ENCODE data around the gene AIF1L.
"Not testable (repeated sequence)": the region's sequence is repeated elsewhere in the genome, so short reads cannot be mapped to it uniquely, and the experiment has no call there.

AIF1L gene

DNA sequence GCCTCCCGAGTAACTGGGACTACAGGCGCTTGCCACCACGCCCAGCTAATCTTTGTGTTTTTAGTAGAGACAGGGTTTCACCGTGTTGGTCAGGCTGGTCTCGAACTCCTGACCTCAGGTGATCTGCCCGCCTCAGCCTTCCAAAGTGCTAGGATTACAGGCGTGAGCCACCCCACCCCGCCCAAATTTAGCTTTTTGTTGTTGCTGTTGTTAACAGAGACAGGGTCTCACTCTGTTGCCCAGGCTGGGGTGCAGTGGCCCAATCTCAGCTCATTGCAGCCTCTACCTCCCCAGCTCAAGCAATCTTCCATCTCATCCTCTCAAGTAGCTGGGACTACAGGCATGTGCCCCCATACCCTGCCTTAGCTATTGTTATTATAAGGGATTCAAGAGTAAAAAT is 3.5 kb downstream of the AIF1L start:
- DNase-seq, result not testable (repeated sequence)

DNA sequence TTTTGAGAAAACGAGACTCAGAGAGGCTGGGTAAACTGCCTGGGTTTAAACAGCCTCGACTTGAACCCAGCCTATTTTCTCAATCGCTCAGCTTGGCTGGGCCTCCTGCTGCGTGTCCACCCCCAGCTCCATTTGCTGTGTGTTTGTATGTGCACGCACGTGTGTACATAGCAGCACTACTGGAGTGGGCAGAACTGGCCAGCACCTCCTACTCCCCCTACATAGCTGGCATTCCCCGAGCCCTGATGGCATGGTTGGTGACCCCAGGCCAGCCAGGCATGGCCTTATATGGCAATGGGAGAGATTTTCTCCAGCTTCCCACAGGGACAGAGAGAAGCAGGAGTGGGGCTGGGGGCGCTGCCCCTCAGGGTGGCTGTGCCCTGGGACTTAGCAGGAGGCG is 4.1 kb downstream of the AIF1L start:
- DNase-seq, result no peak

DNA sequence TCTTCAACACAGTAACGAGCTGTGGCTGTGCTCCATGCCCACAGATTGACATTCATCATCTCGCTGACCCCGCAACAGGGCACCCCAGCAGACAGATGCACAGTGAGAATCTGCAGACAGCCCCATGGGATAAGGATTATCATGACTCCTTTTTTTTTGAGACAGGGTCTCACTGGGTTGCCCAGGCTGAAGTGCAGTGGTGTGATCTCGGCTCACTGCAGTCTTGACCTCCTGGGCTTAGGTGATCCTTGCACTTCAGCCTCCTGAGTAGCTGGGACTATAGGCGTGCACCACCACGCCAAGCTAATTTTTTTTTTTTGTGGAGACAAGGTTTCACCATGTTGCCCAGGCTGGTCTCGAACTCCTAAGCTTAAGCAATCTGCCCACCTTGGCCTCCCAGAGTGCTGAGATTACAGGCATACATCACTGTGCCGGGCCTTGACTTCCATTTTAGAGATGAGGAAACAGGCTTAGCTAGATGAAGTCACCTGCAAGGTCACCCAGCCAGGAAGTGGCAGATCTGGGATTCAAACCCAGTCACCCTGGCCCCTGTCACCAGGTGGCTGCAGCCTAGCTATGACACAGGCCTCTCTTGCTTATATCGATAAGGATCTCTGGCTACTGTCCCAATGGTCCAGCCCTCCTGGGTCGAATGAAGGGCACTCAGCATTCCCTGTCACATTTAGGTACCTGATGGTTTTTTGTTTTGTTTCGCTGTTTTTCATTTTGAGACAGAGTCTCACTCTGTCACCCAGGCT is 5.1 kb downstream of the AIF1L start:
- no peak for DNase-seq

DNA sequence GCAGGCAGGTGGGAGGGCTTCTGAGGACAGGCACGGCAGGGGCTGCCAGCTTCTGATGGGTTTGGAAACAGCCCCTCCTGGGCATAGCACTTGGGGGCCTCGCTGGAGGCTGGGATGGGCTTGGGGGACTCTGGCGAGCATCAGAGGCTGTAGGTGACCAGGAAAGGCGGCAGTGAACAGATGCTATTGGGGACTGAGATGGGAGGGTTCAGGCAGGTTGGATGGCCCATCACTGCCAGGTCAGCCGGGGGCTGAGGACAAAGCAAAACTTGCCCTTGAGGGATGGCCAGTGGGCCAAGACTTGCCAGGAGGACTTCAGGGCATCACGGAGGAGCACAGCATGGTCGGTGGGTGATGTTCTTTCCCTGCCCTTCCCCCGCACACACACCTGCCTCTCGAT is 6.7 kb downstream of the AIF1L start:
- DNase-seq, result no peak

DNA sequence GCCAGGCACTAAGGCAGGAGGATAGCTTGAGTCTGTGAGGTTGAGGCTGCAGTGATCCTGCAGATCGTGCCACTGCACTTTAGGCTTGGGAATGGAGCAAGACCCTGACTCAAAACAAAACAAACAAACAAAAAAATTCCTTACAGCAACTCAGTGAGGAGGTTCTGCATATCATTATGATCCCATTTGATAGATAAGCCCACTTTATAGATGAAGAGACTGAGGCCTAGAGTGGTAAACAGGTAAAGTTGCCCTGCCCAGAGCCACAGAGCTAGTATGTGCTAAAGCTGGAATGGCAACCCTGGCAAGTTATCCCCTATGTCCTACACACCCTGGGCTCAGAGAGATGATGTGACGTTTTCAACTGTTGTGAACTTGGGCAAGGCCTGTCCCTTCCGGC is 7.2 kb downstream of the AIF1L start:
- DNase-seq, result no peak

DNA sequence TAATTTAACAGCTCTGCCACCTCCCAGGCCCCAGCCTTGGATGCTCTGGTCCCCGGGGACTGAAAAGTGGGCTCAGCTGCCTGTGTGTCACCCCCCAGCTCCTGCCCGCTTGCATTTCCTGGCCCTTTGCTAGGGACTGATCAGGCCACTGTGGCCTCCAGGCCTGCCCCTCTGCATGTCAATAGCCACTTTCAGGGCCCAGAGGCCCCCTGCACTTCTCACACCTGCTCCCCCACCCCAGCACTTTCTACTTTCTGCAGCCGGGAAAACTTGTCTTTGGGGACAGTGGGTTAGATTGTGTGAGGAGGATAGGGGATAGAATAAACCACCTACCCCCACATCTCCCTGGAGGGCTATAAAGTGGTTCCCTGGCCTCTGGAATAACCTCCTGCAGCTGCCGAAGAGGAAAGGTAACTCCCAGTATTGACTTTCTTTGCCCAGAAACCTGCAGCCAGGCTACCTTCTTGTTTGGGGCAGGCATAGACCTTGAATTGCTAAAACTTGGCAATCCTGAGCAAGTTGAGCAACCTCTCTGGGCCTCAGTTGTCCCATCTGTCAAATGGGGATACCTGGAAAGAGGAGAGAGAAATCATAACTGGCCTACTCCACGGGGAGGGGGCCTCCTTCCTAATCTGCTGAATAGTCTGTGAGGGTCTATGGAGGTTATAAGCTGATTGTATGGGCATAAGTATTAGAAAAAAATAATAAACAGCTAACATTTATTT is 7.8 kb downstream of the AIF1L start:
- no peak for DNase-seq

DNA sequence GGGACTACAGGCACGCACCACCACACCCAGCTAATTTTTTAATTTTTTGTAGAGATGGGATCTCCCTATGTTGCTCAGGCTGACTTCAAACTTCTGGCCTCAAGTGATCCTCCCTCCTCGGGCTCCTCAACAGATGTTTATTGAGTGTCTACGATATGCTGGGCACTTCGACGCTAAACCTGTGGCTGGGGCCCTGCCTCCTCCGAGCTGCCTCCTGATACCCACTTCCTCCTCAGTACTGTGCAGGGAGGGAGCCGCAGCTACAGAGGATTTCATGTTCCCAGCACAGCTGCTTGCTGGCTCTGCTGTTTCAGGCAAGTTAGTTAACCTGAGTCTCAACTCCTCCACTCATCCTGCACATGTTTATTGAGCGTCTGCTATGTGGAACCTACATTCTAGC is 9.6 kb downstream of the AIF1L start:
- no peak for DNase-seq

DNA sequence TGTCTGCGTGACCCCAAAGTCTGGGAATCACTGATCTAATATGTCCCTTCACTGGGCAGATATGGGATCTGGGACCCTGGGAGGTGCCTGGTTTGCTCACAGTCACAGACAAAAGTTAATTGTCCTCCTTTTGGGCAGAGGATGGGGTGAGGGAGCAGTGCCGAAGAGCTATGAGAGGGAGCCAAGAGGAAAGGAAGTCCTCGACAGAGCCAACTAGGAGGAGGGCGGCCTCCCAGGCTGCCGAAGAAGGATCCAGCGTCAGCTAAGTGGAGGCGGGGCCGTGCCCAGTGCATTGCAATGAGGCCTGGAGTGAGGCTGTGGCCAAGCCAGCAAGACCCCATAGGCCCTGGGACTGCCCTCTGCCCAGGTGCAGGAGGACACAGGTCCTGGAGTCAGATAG is 11.4 kb downstream of the AIF1L start:
- DNase-seq, result no peak

DNA sequence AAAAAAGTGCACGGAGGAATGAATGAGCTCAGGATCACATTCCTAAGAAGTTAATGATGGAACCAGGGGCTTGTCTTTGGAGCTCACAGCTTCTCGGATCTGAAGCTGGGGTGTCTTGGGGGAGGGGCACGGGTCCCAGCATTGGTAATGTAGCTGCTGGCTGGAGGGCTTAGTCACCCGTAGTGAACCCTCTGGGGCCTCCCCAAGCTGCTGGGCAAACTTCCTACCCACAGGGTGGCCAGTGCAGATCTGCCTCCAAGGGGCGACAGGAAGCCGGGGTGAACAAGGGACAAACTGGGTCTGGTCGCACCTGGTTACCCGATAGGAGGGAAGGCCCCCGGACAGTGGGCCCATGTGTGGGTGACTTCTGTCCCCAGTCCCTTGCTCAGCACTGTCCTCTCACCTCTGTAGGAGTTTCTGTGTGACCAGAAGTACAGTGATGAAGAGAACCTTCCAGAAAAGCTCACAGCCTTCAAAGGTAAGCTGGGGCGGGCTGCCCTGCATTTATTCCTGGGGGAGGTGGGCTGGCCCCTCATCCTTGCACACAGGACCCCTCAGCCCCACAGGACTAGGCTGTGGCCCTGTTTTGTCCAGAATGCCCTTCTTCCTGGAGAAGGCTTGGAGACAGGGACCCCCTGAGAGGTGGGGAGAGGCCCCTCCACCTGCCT is 15.0 kb downstream of the AIF1L start:
- DNase-seq, result no peak

DNA sequence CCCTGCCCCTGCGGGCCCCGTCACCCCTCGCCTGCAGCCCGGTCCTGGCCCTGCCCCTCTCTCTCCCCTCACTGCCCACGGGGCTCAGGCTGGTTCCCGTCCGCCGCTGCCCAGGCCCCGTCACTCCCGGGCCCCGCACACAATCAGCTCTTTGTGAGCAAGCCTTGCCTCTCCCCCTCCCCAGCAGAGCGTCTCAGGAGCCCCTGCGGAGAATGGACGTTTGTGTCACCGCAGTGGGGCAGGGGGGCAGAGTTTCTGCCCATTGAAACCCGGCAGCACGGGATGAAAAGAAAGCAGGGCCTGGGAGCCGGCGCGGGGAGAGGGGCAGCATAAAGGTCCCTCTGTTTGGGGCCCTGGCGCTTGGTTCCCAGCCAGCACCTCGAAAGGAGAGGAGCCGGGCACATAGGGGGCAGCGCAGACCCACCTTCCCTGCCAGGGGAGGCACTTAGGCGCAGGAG is 15.6 kb downstream of the AIF1L start:
- DNase-seq, result no peak

DNA sequence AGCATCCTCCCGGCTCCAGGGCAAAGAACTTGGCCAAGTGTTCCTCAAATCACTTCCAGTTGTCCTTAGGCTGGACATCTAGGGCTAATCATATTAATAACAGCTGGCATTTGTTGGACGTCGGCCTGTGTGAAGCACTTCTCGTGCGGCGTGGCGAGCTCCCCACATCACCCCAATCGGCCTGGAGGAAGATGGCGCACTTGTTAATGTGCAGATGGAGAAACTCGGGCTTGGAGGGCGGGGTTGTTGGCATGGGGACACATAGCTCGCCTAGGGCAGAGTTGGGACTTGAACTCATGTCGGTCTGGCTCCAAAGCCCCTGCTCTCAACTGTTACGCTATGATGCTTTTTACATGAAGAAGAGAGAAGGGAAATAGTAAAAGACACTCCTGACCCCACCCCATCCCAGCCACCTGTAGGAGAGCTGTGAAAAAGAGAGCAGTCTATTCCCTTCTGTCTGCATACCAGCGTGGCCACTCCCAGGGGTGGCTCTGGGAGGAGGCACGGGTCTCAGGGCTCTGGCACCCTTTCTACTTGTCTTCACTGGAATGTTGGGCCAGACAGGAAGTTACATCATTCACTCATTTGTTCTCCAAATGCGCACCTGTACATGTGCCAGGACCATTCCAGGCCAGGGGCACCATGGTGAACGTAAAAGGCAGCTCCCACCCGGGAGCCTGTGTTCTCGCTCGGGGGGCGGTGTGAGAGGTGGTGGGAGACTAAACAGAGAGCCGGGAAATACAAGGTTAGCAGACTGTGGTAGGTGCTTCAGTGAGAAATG is 16.2 kb downstream of the AIF1L start:
- DNase-seq, result no peak

DNA sequence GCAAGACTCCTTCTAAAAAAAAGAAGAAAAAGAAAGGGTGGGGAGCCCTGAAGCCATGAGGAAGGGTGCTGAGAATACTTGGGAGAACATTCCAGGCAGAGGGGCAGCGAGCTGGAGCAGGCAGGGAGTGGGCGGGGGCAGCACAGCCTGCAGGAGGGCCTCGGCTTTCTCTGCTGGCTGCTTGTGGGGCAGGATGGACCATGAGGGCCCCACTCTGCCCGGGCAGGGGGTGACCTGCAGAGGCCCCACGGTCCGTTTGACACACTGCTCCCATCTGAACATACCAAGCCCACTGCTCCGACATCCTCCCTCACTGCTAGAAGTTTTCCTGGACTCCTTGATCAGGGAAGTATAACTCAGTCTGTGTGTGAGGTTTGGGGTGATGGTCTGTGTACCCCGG is 17.3 kb downstream of the AIF1L start:
- DNase-seq, result no peak

DNA sequence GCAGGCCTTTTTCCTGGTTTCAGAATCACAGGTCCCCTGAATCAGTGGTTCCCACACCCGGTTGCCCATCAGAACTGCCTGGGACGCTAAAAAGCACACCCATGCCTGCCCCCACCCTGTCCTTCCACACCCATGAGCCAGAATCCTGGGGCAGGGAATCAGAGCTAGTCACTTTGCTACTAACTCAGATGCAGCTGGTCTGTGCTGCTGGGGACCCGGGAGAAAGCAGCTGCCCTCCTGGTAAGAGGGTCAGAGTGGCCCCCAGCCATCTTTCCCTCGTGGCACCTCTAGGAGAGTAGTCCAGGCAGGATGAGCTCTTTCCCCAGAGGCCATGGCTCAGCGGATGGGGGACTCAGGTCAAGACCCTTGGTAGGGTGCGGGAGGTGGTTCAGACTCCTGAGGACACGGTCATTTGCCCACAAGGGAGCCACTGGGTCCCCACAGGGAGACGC is 17.8 kb downstream of the AIF1L start:
- DNase-seq, result no peak

DNA sequence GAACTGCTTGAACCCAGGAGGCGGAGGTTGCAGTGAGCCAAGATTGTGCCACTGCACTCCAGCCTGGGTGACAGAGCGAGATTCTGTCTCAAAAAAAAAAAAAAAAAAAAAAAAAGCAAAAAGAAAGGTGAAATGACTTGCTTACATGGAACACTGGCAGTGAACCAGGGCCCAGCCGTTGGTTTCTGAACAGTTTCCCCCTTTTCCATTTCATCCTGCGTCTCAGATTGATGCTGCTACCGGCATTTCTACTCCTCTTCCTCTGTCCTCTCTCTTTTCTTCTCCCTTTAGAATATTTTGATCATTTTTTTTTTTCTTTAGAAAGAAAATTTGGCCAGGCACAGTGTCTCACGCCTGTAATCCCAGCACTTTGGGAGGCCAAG is 19.0 kb downstream of the AIF1L start:
- DNase-seq, result not testable (repeated sequence)

DNA sequence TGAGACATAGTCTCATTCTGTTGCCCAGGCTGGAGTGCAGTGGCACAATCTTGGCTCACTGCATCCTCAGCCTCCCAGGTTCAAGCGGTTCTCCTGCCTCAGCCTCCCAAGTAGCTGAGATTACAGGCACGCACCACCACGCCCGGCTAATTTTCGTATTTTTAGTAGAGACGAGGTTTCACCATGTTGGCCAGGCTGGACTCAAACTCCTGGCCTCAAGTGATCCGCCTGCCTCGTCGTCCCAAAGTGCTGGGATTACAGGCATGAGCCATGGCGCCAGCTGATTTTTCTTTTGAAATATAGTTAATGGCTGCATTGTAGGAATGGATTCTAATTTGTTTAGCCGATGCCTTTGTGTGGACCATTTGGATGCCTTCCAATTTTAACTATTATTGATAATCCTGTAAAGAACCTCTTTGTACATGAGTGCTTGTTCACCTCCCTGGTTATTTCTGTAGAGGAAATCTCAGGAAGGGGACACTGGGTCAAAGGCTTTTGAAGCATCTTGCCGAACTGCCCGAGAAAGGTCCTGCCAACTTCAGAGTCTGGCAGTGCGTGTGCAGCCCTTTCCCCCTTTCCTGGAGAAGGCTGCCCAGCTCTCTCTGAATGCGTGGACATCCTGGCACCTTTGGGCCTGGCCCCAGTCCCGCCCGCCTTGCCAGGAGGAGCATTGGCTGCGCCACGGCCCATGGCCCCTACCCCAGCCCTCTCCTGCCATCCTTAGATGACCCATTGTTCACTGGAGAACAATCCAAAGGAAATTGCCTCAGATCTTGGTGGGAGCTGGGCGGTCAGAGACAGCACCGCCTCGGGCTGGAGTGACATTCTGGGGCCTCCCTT is 20.2 kb downstream of the AIF1L start:
- no peak for DNase-seq

DNA sequence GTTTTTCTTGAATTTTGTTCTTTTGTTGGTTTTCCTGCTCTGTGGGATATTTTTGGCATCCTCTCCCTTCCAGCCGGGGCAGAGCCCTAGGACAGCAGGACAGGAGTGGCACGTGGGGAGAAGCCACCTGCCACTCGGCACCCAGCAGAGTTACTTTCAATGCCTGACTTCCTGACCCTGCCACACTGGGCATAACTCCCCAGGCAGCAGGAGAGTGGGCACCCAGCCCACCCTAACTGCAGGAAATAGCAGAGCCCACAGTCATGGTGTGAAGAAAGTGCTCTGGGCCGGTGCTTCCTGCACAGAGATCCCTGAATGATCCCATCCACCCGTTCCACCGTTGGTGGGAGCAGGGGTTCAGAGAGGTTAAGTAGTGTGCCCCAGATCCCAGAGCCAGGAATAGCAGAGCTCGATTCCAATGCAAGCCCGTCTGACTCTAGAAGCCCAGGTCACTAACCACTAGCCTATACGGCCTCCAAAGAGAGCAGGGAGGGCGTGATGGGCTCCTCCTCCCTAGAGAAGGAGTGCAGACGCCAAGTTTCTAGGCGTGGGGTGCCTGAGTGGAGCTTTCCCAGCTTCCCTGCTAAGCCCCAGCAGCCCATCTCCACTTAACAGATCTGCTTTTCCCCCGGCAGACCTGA is 20.9 kb downstream of the AIF1L start:
- no peak for DNase-seq

DNA sequence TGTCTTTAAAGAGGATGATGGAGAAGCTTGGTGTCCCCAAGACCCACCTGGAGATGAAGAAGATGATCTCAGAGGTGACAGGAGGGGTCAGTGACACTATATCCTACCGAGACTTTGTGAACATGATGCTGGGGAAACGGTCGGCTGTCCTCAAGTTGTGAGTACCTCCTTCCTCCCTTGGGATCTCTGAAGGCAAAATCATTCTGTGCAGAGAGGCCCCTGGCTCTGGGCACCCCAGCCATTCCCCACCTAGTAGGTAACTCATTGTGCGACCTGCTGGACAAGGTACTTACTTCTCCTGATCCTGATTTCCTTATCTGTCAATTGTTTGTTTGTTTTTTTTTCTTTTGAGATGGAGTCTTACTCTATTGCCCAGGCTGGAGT is 21.4 kb downstream of the AIF1L start:
- DNase-seq, result no peak

DNA sequence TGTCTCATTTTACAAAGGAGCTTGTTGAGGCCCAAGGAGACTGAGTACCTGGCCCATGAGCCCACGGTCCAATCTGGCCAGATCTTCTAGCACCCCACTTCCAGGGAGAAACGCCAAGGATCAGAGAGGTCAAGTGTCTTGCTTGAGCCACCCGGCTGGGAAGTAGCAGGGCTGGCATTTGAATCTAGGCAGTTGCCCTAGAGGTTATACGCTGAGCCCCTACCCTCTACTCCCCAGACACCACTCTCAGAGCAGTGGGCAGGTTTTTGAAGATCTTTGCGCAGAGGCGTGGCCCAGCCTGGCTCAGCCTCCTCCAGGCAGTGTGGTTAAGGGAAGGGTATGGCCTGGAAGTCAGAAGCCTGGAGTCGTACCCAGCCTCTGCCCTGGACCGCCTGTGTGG is 23.3 kb downstream of the AIF1L start:
- no peak for DNase-seq

DNA sequence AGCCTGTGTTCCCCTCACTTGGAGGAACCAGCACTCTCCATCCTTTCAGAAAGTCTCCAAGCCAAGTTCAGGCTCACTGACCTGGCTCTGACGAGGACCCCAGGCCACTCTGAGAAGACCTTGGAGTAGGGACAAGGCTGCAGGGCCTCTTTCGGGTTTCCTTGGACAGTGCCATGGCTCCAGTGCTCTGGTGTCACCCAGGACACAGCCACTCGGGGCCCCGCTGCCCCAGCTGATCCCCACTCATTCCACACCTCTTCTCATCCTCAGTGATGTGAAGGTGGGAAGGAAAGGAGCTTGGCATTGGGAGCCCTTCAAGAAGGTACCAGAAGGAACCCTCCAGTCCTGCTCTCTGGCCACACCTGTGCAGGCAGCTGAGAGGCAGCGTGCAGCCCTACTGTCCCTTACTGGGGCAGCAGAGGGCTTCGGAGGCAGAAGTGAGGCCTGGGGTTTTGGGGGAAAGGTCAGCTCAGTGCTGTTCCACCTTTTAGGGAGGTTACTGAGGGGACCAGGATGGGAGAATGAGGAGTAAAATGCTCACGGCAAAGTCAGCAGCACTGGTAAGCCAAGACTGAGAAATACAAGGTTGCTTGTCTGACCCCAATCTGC is 24.4 kb downstream of the AIF1L start:
- DNase-seq, result no peak

DNA sequence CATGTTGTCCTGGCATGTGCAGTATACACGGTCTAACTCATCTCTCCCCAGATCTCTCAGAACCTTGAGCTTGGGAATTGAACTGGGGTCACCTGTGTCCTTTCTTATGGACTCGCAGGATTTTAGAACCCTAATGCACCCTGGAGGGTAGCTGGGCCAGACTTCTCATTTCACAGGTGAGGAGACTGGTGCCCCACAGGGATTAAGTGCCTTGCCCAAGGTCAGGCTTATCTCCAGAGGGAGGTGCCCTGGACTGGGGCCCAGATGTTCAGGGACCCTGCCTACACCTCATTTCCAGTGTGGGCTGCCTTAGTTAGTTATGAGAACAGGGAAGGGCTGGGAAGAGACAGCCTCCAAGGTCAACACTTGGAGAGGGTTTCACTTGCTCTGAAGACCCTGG is 25.0 kb downstream of the AIF1L start:
- DNase-seq, result no peak

DNA sequence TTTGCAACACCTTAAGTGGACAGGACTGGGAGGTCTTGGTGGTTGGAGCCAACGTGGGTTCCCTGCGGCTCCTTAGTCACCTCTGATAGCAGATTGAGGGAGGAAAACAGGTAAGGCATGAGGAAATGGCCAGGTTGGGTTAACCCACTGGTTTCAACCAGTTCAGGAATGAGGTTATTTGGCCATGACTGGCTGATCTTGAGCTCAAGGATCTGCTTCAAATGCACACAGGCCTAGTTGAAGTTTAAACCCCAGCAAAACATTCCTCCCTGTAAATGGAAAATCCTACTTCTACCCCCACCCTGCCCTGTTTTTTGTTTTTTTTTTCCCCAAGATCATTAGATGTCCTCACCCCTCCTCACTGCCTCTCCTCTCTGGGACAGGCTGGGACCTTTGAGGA is 25.8 kb downstream of the AIF1L start:
- no peak for DNase-seq

DNA sequence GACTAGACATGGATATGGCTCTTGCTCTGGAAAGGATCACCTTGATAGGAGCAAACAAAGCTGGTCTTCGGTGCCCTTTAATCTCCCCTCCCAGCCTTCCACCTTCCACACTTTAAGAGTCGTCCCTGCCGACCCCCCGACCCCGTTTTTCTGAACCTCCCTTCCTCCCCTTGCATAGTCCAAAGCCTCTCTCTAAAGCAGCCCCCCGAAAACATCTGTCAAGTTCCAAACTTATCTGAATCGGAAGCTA is 28.6 kb downstream of the AIF1L start:
- no peak for DNase-seq

All from activated naive CD4-positive, alpha-beta T cell treated with Interleukin-2 at 50 U/mL for 16 hours (primary cell).